H9 (cell line): ENCODE measurements around the gene CSTF1. TPM values are rescaled to one million over a fixed set of nuclear protein-coding genes. Genes with fewer than 3 reads are reported as not detected.

ENCODE experiments used
- DNase-seq: peaks from one replicate; pipeline ENCODE4 v3.0.0-alpha.2; 2017
- H2AFZ ChIP-seq: one replicate; pipeline ENCODE4 v1.6.1; 2013; ENCODE audit warnings: mild to moderate bottlenecking, low read length, control low read depth, moderate library complexity
- H2AK5ac ChIP-seq: 2 replicates; pipeline ENCODE4 v1.6.1; 2013; ENCODE audit warnings: low read length, control low read depth, mixed read lengths; ENCODE audit not compliant: insufficient read length
- H2BK120ac ChIP-seq: one replicate; pipeline ENCODE4 v1.6.1; 2013; ENCODE audit warnings: low read depth, mild to moderate bottlenecking, low read length, control low read depth, inconsistent platforms; ENCODE audit not compliant: poor library complexity, severe bottlenecking
- H2BK12ac ChIP-seq: 2 replicates; pipeline ENCODE4 v1.6.1; 2013; ENCODE audit warnings: low read length, control low read depth, mixed read lengths, low read depth; ENCODE audit not compliant: insufficient read length
- H2BK15ac ChIP-seq: 2 replicates; pipeline ENCODE4 v1.6.1; 2013; ENCODE audit warnings: low read depth, low read length, control low read depth
- H2BK20ac ChIP-seq: one replicate; pipeline ENCODE4 v1.6.1; 2013; ENCODE audit warnings: low read depth, mild to moderate bottlenecking, low read length, control low read depth, inconsistent platforms; ENCODE audit not compliant: poor library complexity, severe bottlenecking
- H2BK5ac ChIP-seq: 2 replicates; pipeline ENCODE4 v1.6.1; 2013; ENCODE audit warnings: low read length, control low read depth, mixed read lengths; ENCODE audit not compliant: insufficient read length
- H3K14ac ChIP-seq: 2 replicates; pipeline ENCODE4 v1.6.1; 2013; ENCODE audit warnings: low read length, control low read depth; ENCODE audit not compliant: insufficient read depth
- H3K18ac ChIP-seq: 2 replicates; pipeline ENCODE4 v1.6.1; 2013; ENCODE audit warnings: low read depth, mild to moderate bottlenecking, mixed read lengths, low read length, control low read depth; ENCODE audit not compliant: insufficient read length
- H3K23ac ChIP-seq: 2 replicates; pipeline ENCODE4 v1.6.1; 2013; ENCODE audit warnings: low read length, control low read depth, mixed read lengths, low read depth; ENCODE audit not compliant: insufficient read length
- H3K23me2 ChIP-seq: 2 replicates; pipeline ENCODE4 v1.6.1; 2013; ENCODE audit warnings: low read depth, mild to moderate bottlenecking, mixed read lengths, low read length, control low read depth; ENCODE audit not compliant: insufficient read length, poor library complexity, severe bottlenecking
- H3K27ac ChIP-seq: 2 replicates; pipeline ENCODE4 v1.5.1; 2013; ENCODE audit warnings: low read length, control low read depth, mixed read lengths, low read depth; ENCODE audit not compliant: insufficient read length
- H3K27me3 ChIP-seq: 2 replicates; pipeline ENCODE4 v1.6.1; 2013; ENCODE audit warnings: low read length, control low read depth, inconsistent platforms; ENCODE audit not compliant: insufficient read depth
- H3K4ac ChIP-seq: 2 replicates; pipeline ENCODE4 v1.6.1; 2013; ENCODE audit warnings: low read depth, mild to moderate bottlenecking, control low read depth, inconsistent platforms, low read length, moderate library complexity
- H3K4me1 ChIP-seq: 2 replicates; pipeline ENCODE4 v1.6.1; 2013; ENCODE audit warnings: low read length, control low read depth, inconsistent platforms; ENCODE audit not compliant: insufficient read depth
- H3K4me2 ChIP-seq: 2 replicates; pipeline ENCODE4 v1.6.1; 2013; ENCODE audit warnings: low read length, control low read depth, mixed read lengths; ENCODE audit not compliant: insufficient read length, insufficient read depth
- H3K56ac ChIP-seq: 2 replicates; pipeline ENCODE4 v1.6.1; 2013; ENCODE audit warnings: low read depth, mild to moderate bottlenecking, mixed read lengths, low read length, control low read depth; ENCODE audit not compliant: insufficient read length
- H3K79me1 ChIP-seq: 2 replicates; pipeline ENCODE4 v1.6.1; 2013; ENCODE audit warnings: low read depth, mild to moderate bottlenecking, moderate library complexity, low read length, control low read depth, inconsistent platforms; ENCODE audit not compliant: insufficient read depth, poor library complexity, severe bottlenecking
- H3K79me2 ChIP-seq: 2 replicates; pipeline ENCODE4 v1.6.1; 2013; ENCODE audit warnings: low read length, control low read depth, inconsistent platforms; ENCODE audit not compliant: insufficient read depth
- H3K9ac ChIP-seq: 2 replicates; pipeline ENCODE4 v1.6.1; 2013; ENCODE audit warnings: low read length, control low read depth, mixed read lengths; ENCODE audit not compliant: insufficient read length; ENCODE audit errors: extremely low read depth
- H3K9me3 ChIP-seq: one replicate; pipeline ENCODE4 v1.6.1; 2013; ENCODE audit warnings: low read depth, low read length, inconsistent platforms; ENCODE audit not compliant: control insufficient read depth
- H3T11ph ChIP-seq: one replicate; pipeline ENCODE4 v1.6.1; 2013; ENCODE audit warnings: mild to moderate bottlenecking, low read length, control low read depth, inconsistent platforms
- H4K20me1 ChIP-seq: one replicate; pipeline ENCODE4 v1.6.1; 2013; ENCODE audit not compliant: control insufficient read depth, insufficient read length, insufficient read depth
- H4K5ac ChIP-seq: 2 replicates; pipeline ENCODE4 v1.6.1; 2013; ENCODE audit warnings: low read depth, mild to moderate bottlenecking, mixed read lengths, low read length, control low read depth; ENCODE audit not compliant: insufficient read length
- H4K8ac ChIP-seq: replicated peaks from 2 replicates; pipeline ENCODE4 v1.6.1; 2013; ENCODE audit warnings: low read length, control low read depth, mixed read lengths, low read depth; ENCODE audit not compliant: insufficient read length
- H4K91ac ChIP-seq: 2 replicates; pipeline ENCODE4 v1.6.1; 2013; ENCODE audit warnings: low read depth, mild to moderate bottlenecking, moderate library complexity, mixed read lengths, low read length, control low read depth; ENCODE audit not compliant: insufficient read length
- H3K27ac Mint-ChIP-seq, 3 experiments: 2 replicates in 2 of 3; 3 replicates in 1 of 3; pipeline ENCODE4 v1.8.0; 2020 to 2021; ENCODE audit warnings: mixed read lengths in 3 of 3, mild to moderate bottlenecking in 1 of 3, moderate library complexity in 1 of 3
- H3K27me3 Mint-ChIP-seq: 2 replicates; pipeline ENCODE4 v1.8.0; 2021; ENCODE audit warnings: low read depth, mild to moderate bottlenecking, moderate library complexity, mixed read lengths
- H3K36me3 Mint-ChIP-seq, 3 experiments: 2 replicates in 2 of 3; 3 replicates in 1 of 3; pipeline ENCODE4 v1.8.0; 2020 to 2021; ENCODE audit warnings: low read depth in 3 of 3, mixed read lengths in 3 of 3; ENCODE audit not compliant: insufficient read depth in 1 of 3
- H3K4me1 Mint-ChIP-seq, 2 experiments: 2 replicates each; pipeline ENCODE4 v1.8.0; 2020; ENCODE audit warnings: mixed read lengths in 2 of 2
- H3K4me3 Mint-ChIP-seq, 2 experiments: 2 replicates in 1 of 2; 3 replicates in 1 of 2; pipeline ENCODE4 v1.8.0; 2020 to 2021; ENCODE audit warnings: mild to moderate bottlenecking in 2 of 2, mixed read lengths in 2 of 2, moderate library complexity in 1 of 2
- H3K9me3 Mint-ChIP-seq, 2 experiments: 2 replicates in 1 of 2; 3 replicates in 1 of 2; pipeline ENCODE4 v1.8.0; 2020; ENCODE audit warnings: mild to moderate bottlenecking in 2 of 2, mixed read lengths in 2 of 2, moderate library complexity in 1 of 2
- CTCF ChIP-seq: fragments of 200-600 bp; sonication (generic); conservative IDR thresholded peaks from 3 replicates; pipeline ENCODE4 v1.8.0; 2021; ENCODE audit warnings: antibody characterized with exemption, mild to moderate bottlenecking
- total RNA-seq: library from RNA; stranded (reverse); gene quantifications from 2 replicates; pipeline ENCODE4 v1.2.1, GENCODE V29; 2021

The CSTF1 gene
- total RNA-seq, 1 experiment from 2014 or later: 72.9 TPM

GRCh38 chr20:56447227-56447626 lies 54.8 kb downstream of the CSTF1 start:
- no peak overlapping the region for H2BK15ac ChIP-seq
- H2AK5ac ChIP-seq: no peak overlapping the region
- no peak overlapping the region for H3K23ac ChIP-seq
- no peak overlapping the region for H2BK120ac ChIP-seq
- H3K14ac ChIP-seq: no peak overlapping the region
- H3K18ac ChIP-seq: no peak overlapping the region
- H2BK20ac ChIP-seq: no peak overlapping the region
- H3K27me3 ChIP-seq: no peaks in the 10 kb centered on the region
- H3K9me3 ChIP-seq: no peaks in the 10 kb centered on the region
- H4K91ac ChIP-seq: no peak overlapping the region
- H3K27ac ChIP-seq: no peak overlapping the region
- H3K27me3 Mint-ChIP-seq: peaks cover 38% of the 10 kb centered on the region
- H2AFZ ChIP-seq: no peak overlapping the region
- DNase-seq: peak; percentile 45
- no peak overlapping the region for H2BK5ac ChIP-seq
- H3K27ac Mint-ChIP-seq: no peak overlapping the region; a peak in 1 of 7 replicates
- no peak overlapping the region for H3K4ac ChIP-seq
- H3K23me2 ChIP-seq: no peaks in the 10 kb centered on the region
- no peaks in the 10 kb centered on the region for H3K36me3 Mint-ChIP-seq
- H4K20me1 ChIP-seq: no peaks in the 10 kb centered on the region
- TF ChIP-seq CTCF: no peak
- H4K5ac ChIP-seq: no peak overlapping the region
- H3T11ph ChIP-seq: no peak overlapping the region
- H4K8ac ChIP-seq: no peak overlapping the region
- H3K4me1 ChIP-seq: no peaks in the 10 kb centered on the region
- no peak overlapping the region for H3K9ac ChIP-seq
- no peaks in the 10 kb centered on the region for H3K79me2 ChIP-seq
- peaks cover 5% of the 10 kb centered on the region in 2 experiments for H3K4me1 Mint-ChIP-seq
- H3K4me3 Mint-ChIP-seq: no peak overlapping the region
- H2BK12ac ChIP-seq: no peak overlapping the region
- H3K4me2 ChIP-seq: no peak overlapping the region
- H3K9me3 Mint-ChIP-seq: no peaks in the 10 kb centered on the region
- H3K79me1 ChIP-seq: no peaks in the 10 kb centered on the region
- no peak overlapping the region for H3K56ac ChIP-seq
